Fibroblast of villous mesenchyme (primary cell): Measurements from ENCODE around the gene NUMA1. TPM values are rescaled to one million over a fixed set of nuclear protein-coding genes. Genes with fewer than 3 reads are reported as not detected.

Experiments
- DNase-seq: peaks from one replicate; pipeline ENCODE4 v3.0.0-alpha.2; 2010; ENCODE audit warnings: low read depth
- H3K4me3 ChIP-seq: 2 replicates; pipeline ENCODE4 v1.5.1; 2011; ENCODE audit warnings: low read depth, mild to moderate bottlenecking, low read length
- small RNA-seq: library from RNA; depleted of rRNA; stranded (forward); fragments of <200 nt; gene quantifications from one replicate; pipeline ENCODE3, GENCODE V24; 2012
- total RNA-seq: library from RNA; depleted of rRNA; stranded (reverse); fragments of >200 nt; gene quantifications from 2 replicates; pipeline ENCODE4 v1.2.3, GENCODE V29; 2012
- TF ChIP-seq, protein P1 (sequence below): IDR thresholded peaks from 2 replicates; pipeline ENCODE4 v1.5.1; 2012; ENCODE audit warnings: low read depth, mild to moderate bottlenecking, low read length; ENCODE audit not compliant: insufficient read depth

NUMA1 gene
- total RNA-seq, 1 donor = 169 TPM

DNA sequence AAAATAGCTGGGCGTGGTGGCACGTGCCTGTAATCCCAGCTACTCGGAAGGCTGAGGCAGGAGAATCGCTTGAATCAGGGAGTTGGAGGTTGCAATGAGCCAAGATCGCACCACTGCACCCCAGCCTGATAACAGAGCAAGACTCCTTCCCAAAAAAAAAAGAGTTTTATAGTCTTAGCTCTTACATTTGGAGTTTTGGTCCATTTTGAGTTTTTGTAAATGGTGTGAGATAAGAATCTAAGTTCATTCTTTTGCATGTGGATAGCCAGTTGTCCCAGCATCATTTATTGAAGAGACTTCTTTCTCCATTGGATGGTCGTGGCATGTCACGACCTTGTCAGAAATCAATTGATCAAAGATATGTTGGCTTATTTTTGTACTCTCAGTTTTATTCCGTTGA lies 116.9 kb downstream of the NUMA1 start:
- no peak overlapping the region for H3K4me3 ChIP-seq
- TF ChIP-seq, protein P1, sequence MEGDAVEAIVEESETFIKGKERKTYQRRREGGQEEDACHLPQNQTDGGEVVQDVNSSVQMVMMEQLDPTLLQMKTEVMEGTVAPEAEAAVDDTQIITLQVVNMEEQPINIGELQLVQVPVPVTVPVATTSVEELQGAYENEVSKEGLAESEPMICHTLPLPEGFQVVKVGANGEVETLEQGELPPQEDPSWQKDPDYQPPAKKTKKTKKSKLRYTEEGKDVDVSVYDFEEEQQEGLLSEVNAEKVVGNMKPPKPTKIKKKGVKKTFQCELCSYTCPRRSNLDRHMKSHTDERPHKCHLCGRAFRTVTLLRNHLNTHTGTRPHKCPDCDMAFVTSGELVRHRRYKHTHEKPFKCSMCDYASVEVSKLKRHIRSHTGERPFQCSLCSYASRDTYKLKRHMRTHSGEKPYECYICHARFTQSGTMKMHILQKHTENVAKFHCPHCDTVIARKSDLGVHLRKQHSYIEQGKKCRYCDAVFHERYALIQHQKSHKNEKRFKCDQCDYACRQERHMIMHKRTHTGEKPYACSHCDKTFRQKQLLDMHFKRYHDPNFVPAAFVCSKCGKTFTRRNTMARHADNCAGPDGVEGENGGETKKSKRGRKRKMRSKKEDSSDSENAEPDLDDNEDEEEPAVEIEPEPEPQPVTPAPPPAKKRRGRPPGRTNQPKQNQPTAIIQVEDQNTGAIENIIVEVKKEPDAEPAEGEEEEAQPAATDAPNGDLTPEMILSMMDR = no peak
- DNase-seq = no peak

DNA sequence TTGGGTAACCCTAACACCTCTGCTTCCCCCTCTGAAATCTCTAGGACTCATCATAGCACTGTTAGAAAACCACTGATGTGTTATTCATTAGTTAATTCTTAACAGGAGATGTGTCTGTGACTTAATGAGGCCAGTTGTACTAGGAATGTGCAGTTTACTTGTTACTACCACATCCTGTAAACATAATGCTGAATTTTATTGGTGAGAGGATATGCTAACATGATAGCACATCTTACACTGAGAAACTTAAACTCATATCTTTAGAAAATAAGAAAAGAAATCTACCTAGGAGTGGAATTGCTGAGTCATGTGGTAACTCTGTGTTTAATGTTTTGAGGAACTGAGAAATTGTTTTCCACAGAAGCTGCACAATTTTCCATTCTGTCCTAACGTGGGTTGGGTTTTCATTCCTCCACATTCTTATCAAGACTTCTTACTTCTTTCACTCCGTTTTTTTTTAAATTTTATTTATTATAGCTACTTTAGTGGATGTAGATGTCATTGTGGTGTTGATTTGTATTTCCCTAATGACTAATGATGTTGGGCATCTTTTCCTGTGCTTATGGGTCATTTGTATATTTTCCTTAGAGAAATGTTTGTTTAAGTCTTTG lies 117.8 kb downstream of the NUMA1 start:
- no peak overlapping the region for H3K4me3 ChIP-seq
- TF ChIP-seq, protein P1 = no peak
- DNase-seq = peak; percentile 85

DNA sequence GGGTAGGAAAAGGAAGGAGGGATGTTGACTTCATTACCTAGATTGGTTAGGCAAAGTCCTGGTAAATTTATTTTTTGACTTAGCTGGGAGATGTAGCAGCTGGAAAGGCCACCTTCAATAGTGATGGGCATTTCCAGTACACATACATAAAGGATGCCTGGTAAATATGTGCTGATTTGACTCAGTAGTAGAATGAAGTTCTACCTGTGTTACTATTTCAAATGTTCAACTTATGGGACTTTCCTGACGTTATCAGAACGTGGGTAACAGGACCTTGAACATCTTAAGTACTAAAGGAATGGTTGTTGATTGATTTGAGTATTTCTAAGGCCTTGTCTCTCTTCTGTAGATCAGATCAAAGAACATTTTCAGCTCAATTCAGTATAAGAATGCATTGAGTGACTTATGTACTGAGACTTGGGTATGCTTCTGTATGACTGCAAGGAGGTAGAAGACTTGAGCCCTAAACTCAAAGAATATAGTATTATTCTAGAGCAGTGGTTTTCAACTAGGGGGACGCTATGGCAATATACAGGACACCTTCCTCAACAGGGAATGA lies 124.4 kb downstream of the NUMA1 start:
- TF ChIP-seq, protein P1 = no peak
- H3K4me3 ChIP-seq = no peak overlapping the region
- DNase-seq = no peak

Small RNA genes within 50 kb of the gene (small RNA-seq; reads per million reads assigned to genes)
- 0.47 reads per million for gene MIR3165
- gene RNU6-72P = not detected

Other genes with a start within 250 kb of the NUMA1 start
- not detected in 2 replicates for gene DEFB108B, start 247.3 kb downstream of the NUMA1 start, total RNA-seq
- not detected in 2 replicates for gene DEFB131B, start 202.1 kb downstream of the NUMA1 start, total RNA-seq
- gene XNDC1N, start 151.9 kb downstream of the NUMA1 start, total RNA-seq = 9.1 and 9.7 TPM in 2 replicates
- 24.5 and 27.2 TPM in 2 replicates for gene RNF121, start 151.5 kb downstream of the NUMA1 start, total RNA-seq
- 2.6 and 4.2 TPM in 2 replicates for gene IL18BP, start 81.6 kb downstream of the NUMA1 start, total RNA-seq
- 4.3 and 5.5 TPM in 2 replicates for gene LRRC51, start 308 bp upstream of the NUMA1 start, total RNA-seq
- 155 and 174 TPM in 2 replicates for gene LAMTOR1, start 22.8 kb upstream of the NUMA1 start, total RNA-seq
- not detected in 2 replicates for gene TOMT, start 25.4 kb upstream of the NUMA1 start, total RNA-seq
- gene ANAPC15, start 32.2 kb upstream of the NUMA1 start, total RNA-seq = 32.8 and 48.3 TPM in 2 replicates
- gene FOLR3, start 55.2 kb upstream of the NUMA1 start, total RNA-seq = 0.64 and 2.6 TPM in 2 replicates
- gene FOLR1, start 111.6 kb upstream of the NUMA1 start, total RNA-seq = not detected in 2 replicates
- gene FOLR2, start 136.3 kb upstream of the NUMA1 start, total RNA-seq = not detected in 2 replicates
- gene INPPL1, start 144.2 kb upstream of the NUMA1 start, total RNA-seq = 123 and 163 TPM in 2 replicates
- gene PHOX2A, start 163.6 kb upstream of the NUMA1 start, total RNA-seq = not detected in 2 replicates